Ovary (tissue), 10 donors: ENCODE measurements around the gene ZNF853. TPM values are rescaled to one million over a fixed set of nuclear protein-coding genes. Genes with fewer than 3 reads are reported as not detected.

Source experiments
- DNase-seq, 5 donors: peaks; one replicate each; pipeline ENCODE4 v3.0.0-alpha.2; 2019 to 2020
- H3K27ac ChIP-seq, 2 donors: fragments of 200-600 bp; one replicate each; pipeline versions ENCODE4 v1.5.1 to v1.8.0; 2019 to 2022
- H3K27me3 ChIP-seq: fragments of 200-600 bp; one replicate; pipeline ENCODE4 v1.8.0; 2022
- H3K36me3 ChIP-seq: fragments of 200-600 bp; sonication (generic); one replicate; pipeline ENCODE4 v1.5.1; 2019
- H3K4me1 ChIP-seq: one replicate; pipeline ENCODE4 v1.8.1; 2013; ENCODE audit warnings: mild to moderate bottlenecking, moderate library complexity; ENCODE audit not compliant: insufficient read depth
- H3K4me3 ChIP-seq: fragments of 200-600 bp; sonication (generic); one replicate; pipeline ENCODE4 v1.5.1; 2017
- H3K9me3 ChIP-seq, 2 donors: fragments of 200-600 bp in 1 of 2; sonication (generic) in 1 of 2; one replicate each; pipeline versions ENCODE4 v1.5.1 to v1.8.1; 2013 to 2019; ENCODE audit warnings: mild to moderate bottlenecking in 1 of 2, moderate library complexity in 1 of 2
- EP300 ChIP-seq: sonication (generic); formaldehyde crosslinking; IDR thresholded peaks from one replicate; pipeline ENCODE4 v1.6.1; 2017; ENCODE audit warnings: antibody characterized with exemption
- POLR2A ChIP-seq: fragments of 450-650 bp; IDR thresholded peaks from one replicate; pipeline ENCODE4 v1.6.1; 2017; ENCODE audit warnings: antibody characterized with exemption, mild to moderate bottlenecking, moderate library complexity
- WGBS, 3 donors: extraction: QIAGEN DNeasy Blood & Tissue Kit in 1 of 3; methylation state at CpG; one replicate each; pipeline versions ENCODE4 v1.1.5 to v1.1.7; 2013 to 2017; 5-methylcytosine and 5-hydroxymethylcytosine counted together
- intact Hi-C, 4 donors: fragments of 100-400 bp; cut with DNase I; formaldehyde crosslinking; loops; one replicate each; pipeline versions ENCODE4 v1.11.0 to v1.15.1; 2022 to 2023
- long read RNA-seq, 3 donors: library from polyadenylated mRNA in 2 of 3; unstranded in 2 of 3; transcript quantifications; one replicate each; pipeline ENCODE4 v2.0.0 and lab custom pipeline, GENCODE V29; 2021 to 2026
- polyA plus RNA-seq, 2 donors: library from polyadenylated mRNA; stranded (reverse); fragments of 200-250 nt in 1 of 2; fragments of 350-450 nt in 1 of 2; fragmentation: Illumina TruSeq in 1 of 2; extraction: RNeasy Lipid Tissue Mini Kit (QIAGEN cat#74804) in 1 of 2; gene quantifications; one replicate each; pipeline ENCODE4 v1.2.3, GENCODE V29; 2013 to 2014
- total RNA-seq, 7 donors: library from RNA; depleted of rRNA in 2 of 7; stranded (reverse); fragments of >200 nt in 2 of 7; fragmentation: NEBNext Ultra II Directional in 3 of 7; extraction: Animal tissue kit (Norgen Biotek cat#: 25700) in 3 of 7; gene quantifications; one replicate each; pipeline versions ENCODE4 v1.1.0 to v1.2.4, GENCODE V29; 2016 to 2023
- TF ChIP-seq, protein P1 (sequence below), 3 donors: fragments of 450-650 bp in 2 of 3; fragments of 200-600 bp in 1 of 3; IDR thresholded peaks; one replicate each; pipeline versions ENCODE4 v1.5.1 to v1.8.0; 2016 to 2022; ENCODE audit warnings: antibody characterized with exemption in 3 of 3, mild to moderate bottlenecking in 1 of 3
- donor health status: DM: no; HTN: no; CAD: no; lungs with moderate emphysema.
- donor health status: DM: no; HTN: no; CAD: no.
- donor health status: Bipolar disorder and iron deficiency.
- donor health status: DM: yes; HTN: yes; CAD: no.
- donor health status: DM: no; HTN: no; CAD: no.
- donor health status: DM: yes; HTN: yes; CAD: no.

Gene ZNF853
- total RNA-seq (10 to 100 TPM; 16.5 to 25.9 (median 22.2) TPM), polyA plus RNA-seq (10 to 100 TPM in 1 of 2 donors, 1 to 10 TPM in 1; 9.1 to 14.5 TPM)
- long read RNA-seq, donor 1, partial matches to known transcripts, result 0 of 3 reads
- long read RNA-seq, donor 1, other reads (novel, unspliced or antisense), result 3 of 3 reads
- long read RNA-seq, donor 2, partial matches to known transcripts, result 0 of 7 reads
- long read RNA-seq, donor 2, other reads (novel, unspliced or antisense), result 6 of 7 reads
- long read RNA-seq, donor 3, transcript ZNF853-201 (3 exons, 3,857 nt), result major isoform, 75 of 178 reads
- long read RNA-seq, donor 3, partial matches to known transcripts, result 18 of 178 reads
- long read RNA-seq, donor 3, other reads (novel, unspliced or antisense), result 85 of 178 reads

DNA sequence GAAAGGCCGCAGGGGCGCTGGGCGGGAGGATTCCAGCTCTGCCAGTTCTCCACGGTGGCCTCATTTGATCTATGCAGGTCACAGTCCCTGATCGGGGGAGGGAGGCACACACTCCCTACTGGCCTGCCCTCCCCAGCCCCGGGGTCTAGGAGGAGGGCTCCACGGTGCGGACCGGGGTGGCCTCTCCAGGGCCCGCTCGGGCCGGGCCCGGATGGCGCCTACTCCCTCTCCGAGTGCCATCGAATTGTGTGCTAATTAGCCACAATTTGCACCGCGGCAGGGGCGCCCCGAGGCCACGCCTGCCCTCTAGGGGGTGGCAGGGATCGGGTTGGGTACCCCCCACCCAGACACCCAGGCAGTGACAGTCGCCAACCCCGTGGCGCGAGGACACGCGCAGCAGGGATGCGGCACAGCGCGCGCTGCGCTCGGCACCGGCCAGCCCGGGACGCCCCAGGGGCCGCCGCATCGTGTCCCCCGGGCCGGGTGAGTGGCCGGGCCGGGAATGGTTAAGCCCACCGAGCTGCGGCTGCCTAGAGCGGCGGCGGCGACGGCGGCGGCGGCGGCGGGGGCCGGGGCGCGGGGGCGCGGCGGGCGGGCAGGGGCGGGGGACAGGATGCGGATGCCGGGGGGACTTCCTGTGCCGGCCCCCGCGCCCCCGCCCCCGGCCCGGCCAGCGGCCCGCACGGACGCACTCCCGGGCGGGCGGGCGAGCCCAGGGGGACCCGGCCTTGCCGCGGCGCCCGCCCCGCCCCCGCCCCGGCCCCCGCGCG lies at the start of gene ZNF853:
ZNF853 (plus strand) TSS at position 658 of the 770 bp plus-strand sequence. CDS start 565 bp downstream, outside the sequence.
- H3K9me3 ChIP-seq, result no peaks in the 10 kb centered on the region
- 3 to 8% (median 6%) methylated on average over 12 to 86 of the region's 91 CpGs for WGBS, 3 donors
- DNase-seq, result peak; percentile 31 to 71 (median 58)
- H3K4me3 ChIP-seq, result peak within 1 kb of the TSS; percentile 50
- peak within 1 kb of the TSS; percentile 41 to 45 for H3K27ac ChIP-seq
- intact Hi-C loops, result no loop called here
- TF ChIP-seq, protein P1, sequence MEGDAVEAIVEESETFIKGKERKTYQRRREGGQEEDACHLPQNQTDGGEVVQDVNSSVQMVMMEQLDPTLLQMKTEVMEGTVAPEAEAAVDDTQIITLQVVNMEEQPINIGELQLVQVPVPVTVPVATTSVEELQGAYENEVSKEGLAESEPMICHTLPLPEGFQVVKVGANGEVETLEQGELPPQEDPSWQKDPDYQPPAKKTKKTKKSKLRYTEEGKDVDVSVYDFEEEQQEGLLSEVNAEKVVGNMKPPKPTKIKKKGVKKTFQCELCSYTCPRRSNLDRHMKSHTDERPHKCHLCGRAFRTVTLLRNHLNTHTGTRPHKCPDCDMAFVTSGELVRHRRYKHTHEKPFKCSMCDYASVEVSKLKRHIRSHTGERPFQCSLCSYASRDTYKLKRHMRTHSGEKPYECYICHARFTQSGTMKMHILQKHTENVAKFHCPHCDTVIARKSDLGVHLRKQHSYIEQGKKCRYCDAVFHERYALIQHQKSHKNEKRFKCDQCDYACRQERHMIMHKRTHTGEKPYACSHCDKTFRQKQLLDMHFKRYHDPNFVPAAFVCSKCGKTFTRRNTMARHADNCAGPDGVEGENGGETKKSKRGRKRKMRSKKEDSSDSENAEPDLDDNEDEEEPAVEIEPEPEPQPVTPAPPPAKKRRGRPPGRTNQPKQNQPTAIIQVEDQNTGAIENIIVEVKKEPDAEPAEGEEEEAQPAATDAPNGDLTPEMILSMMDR (IDR thresholded peaks at IDR 0.05), result no peak
- TF ChIP-seq POLR2A (no peak), EP300 (no peak)
- H3K4me1 ChIP-seq, result peaks cover 8% of the 10 kb centered on the region
- H3K36me3 ChIP-seq, result no peaks in the 10 kb centered on the region
- H3K27me3 ChIP-seq, result no peaks in the 10 kb centered on the region

- WGBS, 3 donors, result 80 to 91% (median 80%) methylated on average over 4 of the region's 4 CpGs
These were observed 49.8 kb upstream of the ZNF853 start for GRCh38 chr7:6565655-6566054.

DNA sequence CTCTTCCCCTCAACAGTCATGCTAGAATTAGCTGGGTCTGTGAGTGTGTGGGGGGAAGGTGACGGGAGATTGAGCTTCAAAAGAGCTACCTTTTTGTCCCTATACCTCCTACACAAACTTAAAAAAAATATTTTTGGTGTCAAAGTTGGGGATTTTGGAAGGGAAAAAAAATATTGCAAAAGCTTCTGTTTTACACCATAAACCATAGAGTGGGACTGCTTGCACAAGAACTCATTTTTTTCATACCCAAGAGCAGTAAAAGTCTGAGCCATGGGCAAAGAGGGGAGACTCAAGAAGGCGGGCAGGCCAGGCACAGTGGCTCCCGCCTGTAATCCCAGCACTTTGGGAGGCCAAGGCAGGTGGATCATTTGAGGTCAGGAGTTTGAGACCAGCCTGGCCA lies 47.5 kb upstream of the ZNF853 start:
- H3K4me3 ChIP-seq, result no peak overlapping the region
- WGBS, 3 donors, result 80 to 84% (median 81%) methylated on average over 3 of the region's 3 CpGs
- H3K9me3 ChIP-seq, result no peaks in the 10 kb centered on the region
- H3K27me3 ChIP-seq, result no peaks in the 10 kb centered on the region
- DNase-seq, result no peak
- no peaks in the 10 kb centered on the region for H3K4me1 ChIP-seq
- H3K27ac ChIP-seq, result no peak overlapping the region
- intact Hi-C loops, result no loop called here
- no peaks in the 10 kb centered on the region for H3K36me3 ChIP-seq
- TF ChIP-seq, protein P1 (IDR thresholded peaks at IDR 0.05), result no peak
- no peak for TF ChIP-seq EP300
- no peak for TF ChIP-seq POLR2A

More at GRCh38 chr7:6565655-6566054, 49.8 kb upstream of the ZNF853 start:
- Histone ChIP-seq H3K4me1 (no peaks in the 10 kb centered on the region), H3K27me3 (no peaks in the 10 kb centered on the region), H3K36me3 (no peaks in the 10 kb centered on the region), H3K9me3 (no peaks in the 10 kb centered on the region), H3K4me3 (no peak overlapping the region), H3K27ac (no peak overlapping the region)
- DNase-seq, result no peak
- TF ChIP-seq EP300 (no peak), POLR2A (no peak)
- TF ChIP-seq, protein P1 (IDR thresholded peaks at IDR 0.05), result no peak
- intact Hi-C loops, result no loop called here

DNA sequence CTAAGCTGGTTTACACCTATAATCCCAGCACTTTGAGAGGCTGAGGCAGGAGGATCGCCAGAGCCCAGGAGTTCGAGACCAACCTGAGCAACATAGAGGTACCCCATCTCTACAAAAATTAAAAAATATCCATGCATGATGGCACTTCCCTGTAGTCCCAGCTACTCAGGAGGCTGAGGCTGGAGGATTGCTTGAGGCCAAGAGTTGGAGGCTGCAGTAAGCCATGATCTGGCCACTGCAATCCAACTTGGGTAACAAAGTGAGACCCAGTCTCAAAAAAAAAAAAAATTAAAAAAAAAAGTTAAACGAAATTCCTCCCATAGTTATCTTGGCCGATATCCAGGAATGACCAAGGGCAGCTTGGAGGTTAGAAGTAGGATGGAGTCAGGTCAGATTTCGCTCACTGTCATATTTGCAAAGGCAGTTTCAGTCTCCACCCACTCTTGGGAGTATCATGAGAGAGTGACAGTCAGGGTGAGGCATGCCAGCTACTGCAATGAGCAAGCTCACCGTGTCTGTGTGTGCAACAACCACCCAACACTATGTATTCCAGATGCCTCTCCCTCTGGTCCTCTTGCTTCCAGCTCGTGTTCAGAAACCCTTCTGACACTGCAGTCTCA lies 44.1 kb upstream of the ZNF853 start:
- Histone ChIP-seq H3K27me3 (no peaks in the 10 kb centered on the region), H3K4me3 (no peak overlapping the region), H3K36me3 (no peaks in the 10 kb centered on the region), H3K9me3 (no peaks in the 10 kb centered on the region), H3K4me1 (no peaks in the 10 kb centered on the region), H3K27ac (no peak overlapping the region)
- intact Hi-C loops, result no loop called here
- 54 to 62% (median 59%) methylated on average over 7 of the region's 7 CpGs for WGBS, 3 donors
- DNase-seq, result no peak
- no peak for TF ChIP-seq EP300
- TF ChIP-seq, protein P1 (IDR thresholded peaks at IDR 0.05), result no peak
- no peak for TF ChIP-seq POLR2A
